ENCODE results near the gene LRRN4CL. TPM values are rescaled to one million over a fixed set of nuclear protein-coding genes. Genes with fewer than 3 reads are reported as not detected.
A peak's percentile ranks its signal among the peaks of the same experiment; 100 is the strongest.
"Not testable (repeated sequence)": the region's sequence is repeated elsewhere in the genome, so short reads cannot be mapped to it uniquely, and the experiment has no call there.

Gene LRRN4CL
- total RNA-seq = 0.34 and 0.51 TPM in 2 replicates

DNA sequence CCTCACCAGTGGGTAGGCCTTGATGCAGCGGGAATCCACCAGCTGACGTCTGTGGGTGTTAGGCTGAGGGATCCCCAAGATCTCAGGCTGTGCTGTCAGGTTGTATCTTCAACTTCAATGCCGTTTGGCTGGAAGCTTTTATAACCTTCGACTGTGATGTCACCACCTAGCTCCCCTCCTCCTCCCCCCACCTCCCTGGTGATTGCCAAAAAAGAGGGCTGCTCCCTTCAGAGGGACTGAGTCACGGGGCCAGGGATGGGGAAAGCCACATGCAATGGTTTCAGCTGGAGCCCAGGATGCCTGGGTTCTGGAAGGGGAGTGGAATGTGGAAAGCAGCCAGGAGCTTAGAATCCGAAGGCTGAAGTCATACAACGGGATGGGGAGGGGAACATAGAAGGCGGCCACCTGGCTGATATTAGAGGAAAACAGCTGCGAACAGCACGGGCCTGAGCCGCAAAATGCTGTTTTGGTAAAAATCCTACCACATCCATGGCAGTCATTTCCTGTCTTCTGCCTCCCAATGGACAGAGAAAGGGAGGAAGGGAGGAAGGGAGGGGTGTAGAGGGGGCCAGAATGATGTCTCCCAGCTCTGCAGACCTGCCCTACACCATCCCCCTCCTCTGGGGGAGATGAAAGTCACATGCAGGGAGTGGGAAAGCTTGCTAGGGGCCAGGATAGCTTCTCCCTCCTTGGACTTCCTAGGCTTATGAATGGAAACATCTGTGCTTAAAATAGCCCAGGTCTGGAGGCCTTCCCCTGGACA lies at the start of gene LRRN4CL:
LRRN4CL (minus strand) TSS at position 110 of the 763 bp plus-strand sequence. CDS start 1,022 bp downstream, outside the sequence.
- DNase-seq = no peak

- no peak for DNase-seq
These were observed 47.9 kb upstream of the LRRN4CL start for GRCh38 chr11:62737196-62737595.

DNA sequence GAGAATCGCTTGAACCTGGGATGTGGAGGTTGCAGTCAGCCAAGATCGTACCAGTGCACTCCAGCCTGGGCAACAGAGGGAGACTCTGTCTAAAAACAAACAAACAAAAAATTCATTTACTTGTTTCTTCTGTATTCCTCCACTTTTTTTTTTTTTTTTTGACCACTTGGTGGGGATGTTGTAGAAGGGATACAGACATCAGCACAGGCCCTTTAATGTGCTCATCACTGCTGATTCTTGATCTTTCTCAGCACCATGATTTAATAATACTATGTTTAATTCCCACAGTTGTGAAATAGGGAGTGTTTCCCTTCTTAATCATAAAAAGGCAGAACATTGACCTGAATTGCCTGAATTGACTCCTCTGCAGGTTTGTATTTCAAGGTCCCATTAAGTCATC lies 43.5 kb upstream of the LRRN4CL start:
- DNase-seq = peak; percentile 41

DNA sequence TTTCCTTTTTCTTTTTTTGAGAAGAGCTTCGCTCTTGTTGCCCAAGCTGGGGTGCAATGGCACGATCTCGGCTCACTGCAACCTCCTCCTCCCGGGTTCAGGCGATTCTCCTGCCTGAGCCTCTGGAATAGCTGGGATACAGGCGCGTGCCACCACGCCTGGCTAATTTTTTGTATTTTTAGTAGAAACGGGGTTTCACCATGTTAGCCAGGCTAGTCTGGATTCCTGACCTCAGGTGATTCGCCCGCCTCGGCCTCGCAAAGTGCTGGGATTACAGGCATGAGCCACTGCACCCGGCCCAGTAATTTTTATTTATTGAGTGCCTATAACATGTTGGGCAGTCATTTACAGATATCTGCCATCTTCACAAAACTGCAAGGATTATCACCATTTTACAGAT lies 40.7 kb upstream of the LRRN4CL start:
- DNase-seq = not testable (repeated sequence)

GRCh38 chr11:62728171-62728988 lies 39.0 kb upstream of the LRRN4CL start, which contains the start of gene TTC9C:
TTC9C (plus strand) TSS chr11:62728486; CDS start chr11:62728849, 363 bp downstream.
- DNase-seq = peak; percentile 91

- peak; percentile 98 for DNase-seq
These were observed 38.5 kb upstream of the LRRN4CL start for GRCh38 chr11:62727872-62728170.

DNA sequence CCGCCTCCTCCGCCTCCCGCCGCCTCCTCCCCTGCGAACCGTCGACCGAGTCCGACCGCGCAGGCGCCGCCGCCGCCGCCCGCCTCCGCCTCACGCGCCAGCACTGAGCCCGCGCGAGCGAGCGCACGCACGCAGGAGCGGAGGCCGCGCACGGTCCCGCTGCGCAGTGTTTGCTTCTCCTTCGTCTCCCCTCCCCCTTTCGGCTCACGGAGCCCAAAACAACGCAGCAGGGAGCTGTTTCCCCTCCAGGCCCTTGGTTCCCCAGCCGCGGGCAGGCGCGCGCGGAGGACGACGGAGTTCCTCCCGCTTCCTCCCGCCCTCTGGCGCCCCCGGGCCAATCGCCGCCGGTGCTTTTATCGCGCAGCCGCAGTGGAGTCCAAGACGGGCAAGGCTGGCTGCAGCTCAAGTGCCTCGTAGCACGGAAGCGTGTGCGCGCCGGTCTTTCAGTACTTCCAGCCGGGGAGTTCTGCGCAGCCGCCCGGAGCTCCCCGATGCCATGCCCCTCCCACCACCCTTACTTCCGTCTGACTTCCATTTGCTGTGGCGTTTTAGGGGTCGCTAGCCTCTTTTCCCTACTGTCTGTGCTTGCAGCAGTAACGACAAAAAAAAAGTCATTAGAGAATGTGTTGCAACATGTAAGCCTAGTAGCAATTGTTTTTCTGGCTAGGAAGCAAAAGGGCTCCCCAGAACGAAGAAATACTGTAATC lies 38.0 kb upstream of the LRRN4CL start, which contains the start of gene HNRNPUL2:
HNRNPUL2 (minus strand) TSS at position 293 of the 707 bp plus-strand sequence. CDS start 301 bp downstream, outside the sequence.
- peak; percentile 100 for DNase-seq

GRCh38 chr11:62726915-62727164 lies 37.5 kb upstream of the LRRN4CL start:
- DNase-seq = no peak

DNA sequence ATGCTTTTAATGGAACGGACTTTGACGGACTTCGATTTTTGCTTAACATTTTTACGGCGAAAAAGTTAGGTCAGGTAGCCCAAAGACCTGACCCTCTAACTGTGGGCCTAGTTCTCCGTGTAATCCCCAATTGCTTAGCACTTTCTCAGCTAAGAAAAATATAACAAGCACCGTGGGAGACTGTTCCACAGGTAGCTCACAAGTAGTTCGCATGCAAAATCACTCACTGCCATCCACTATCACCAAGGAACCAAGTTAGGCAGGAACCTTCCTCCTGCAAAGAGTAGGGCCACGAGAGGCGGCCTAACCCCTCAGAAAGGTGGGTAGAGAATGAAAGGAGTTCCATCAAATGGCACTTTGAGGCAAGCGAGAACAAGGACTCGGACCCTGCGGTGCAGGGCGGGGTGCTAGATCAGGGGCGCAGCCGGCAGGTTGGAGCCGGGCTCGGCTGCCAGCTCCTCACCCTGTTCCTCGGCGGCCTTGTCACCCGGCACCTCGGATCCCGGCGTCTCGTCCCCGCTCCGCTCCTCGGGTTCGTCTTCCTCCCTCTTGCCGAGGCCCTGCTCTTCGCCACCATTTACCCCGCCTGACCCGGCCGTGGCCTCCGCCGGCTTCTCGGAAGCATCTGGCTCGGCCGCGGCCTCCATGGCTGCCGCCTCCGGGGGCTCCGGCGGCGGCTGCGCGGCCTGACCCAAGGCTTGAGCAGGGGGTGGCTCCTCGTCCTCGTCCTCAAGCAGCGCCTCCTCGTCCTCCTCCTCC lies 37.0 kb upstream of the LRRN4CL start:
- DNase-seq = peak; percentile 16

DNA sequence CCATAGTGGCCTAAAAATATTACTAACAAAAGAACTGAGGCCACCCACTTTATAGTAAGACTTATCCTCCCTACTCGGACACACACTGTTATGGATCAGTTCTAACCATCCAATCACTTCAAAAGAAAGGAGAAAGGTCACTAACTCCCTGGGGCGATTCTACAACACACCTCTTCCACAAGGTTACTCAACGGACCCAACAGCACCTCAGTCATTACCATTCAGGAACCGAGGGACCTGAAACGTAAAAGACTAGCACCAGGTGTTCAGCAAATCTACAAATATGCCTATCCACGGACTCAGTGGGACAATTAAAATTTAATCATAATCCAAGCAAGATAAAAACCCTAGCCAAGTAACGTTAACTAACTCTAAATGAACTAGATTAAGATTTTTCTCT lies 36.3 kb upstream of the LRRN4CL start:
- DNase-seq = peak; percentile 23

- no peak for DNase-seq
These were observed 34.8 kb upstream of the LRRN4CL start for GRCh38 chr11:62724171-62724570.

DNA sequence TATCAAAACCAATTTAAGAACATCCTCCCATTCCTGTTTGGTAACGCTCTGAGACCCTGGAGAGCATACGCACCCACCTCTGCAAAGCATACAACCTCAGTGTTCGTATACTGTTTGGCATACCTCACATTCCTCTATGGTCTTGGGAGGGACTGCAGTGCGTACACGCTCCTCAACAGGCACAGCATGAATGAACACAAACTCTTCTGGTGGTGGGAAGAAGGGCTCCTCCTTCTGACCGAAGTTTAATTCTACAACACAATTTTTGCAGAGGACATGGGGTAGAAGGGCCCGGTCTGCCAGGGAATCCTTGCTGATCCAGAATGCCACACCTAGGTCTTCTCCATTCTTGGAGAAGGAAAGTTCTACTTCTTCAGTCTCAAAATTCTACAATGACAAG lies 32.7 kb upstream of the LRRN4CL start:
- DNase-seq = peak; percentile 40

- DNase-seq = no peak
These were observed 30.1 kb upstream of the LRRN4CL start for GRCh38 chr11:62719302-62719978.

GRCh38 chr11:62716816-62717215 lies 27.5 kb upstream of the LRRN4CL start:
- DNase-seq = no peak

- DNase-seq = no peak
These were observed 26.9 kb upstream of the LRRN4CL start for GRCh38 chr11:62716206-62716605.

DNA sequence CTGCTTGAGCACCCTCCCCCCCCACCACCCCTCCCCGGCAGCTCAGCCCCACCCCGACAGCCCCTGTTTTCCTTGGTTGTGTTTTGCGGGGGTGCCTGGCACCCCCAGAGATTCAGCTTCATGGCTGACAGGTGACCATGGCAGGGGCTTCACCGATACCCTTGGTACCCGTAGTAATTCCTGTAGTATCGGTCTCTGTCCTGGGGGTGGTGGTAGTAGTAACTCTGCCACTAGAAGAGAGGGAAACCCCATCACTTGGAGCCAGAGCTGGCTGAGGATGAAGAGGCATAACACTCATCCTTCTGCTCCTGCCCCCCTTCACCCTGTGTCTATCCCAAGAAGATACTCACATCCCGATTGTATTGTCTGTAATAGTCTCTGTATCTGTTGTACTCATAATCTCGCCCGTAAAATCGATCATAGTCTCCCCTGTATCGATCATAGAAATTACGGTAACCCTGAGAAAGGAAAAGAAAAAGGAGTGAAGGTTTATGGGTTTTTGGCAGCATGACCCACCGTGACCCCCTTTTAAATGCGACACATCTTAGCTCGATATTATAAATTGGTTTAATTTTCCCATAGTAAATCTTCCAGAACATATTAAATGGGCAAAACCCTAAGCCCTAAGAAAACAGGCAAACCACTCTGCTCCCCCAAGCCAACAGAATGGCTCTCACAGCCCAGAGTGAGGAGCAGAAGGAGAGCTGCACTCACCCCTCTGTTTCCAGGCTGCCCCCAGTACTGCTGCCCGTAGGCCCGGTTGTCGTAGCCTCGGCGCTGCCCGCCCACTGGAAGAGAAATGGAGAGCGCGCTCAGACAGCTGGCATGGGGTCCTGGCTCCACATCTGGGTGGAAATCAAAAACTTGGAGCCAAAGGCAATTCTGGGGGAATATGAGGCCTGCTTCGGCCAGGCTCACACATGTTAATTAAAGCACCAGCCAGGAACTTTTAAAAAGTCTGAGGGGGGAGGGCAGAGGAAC lies 26.1 kb upstream of the LRRN4CL start:
- no peak for DNase-seq

DNA sequence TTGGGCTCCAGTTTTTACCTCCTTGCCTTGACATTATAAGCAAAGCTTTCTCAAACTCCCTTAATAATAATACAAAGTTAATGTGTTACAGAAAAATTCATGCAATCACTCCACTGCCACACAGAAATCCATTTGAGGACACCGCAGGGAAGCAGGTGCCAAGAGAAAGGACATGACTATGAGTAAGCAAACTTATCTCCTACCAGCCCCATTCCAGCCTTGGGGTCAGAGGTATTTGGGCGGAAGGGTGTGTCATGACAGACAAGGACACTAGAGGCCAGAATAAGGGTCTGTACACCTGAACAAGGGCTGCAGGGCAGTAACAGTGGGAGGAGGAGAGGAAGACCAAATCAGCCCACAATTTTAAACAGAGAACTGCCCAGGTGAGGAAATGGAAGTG lies 24.0 kb upstream of the LRRN4CL start:
- DNase-seq = no peak

DNA sequence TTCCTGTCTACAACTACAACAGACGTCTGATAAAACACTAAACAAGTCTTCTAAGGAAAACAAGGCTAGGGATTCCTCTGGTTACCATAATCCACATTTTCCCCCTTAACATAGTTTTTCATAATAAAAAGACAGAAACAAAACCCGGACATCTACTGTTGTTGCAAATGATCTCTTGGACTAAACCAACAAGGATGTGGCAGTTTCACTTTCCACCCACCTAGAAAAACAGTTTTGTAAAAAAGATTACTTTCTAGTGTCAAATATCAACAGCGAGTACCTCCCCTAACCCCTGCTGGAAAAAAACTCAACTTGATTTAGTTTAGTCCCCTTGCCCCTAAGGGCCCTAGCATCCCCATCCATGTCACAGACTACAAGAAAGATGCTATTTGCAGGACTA lies 23.5 kb upstream of the LRRN4CL start:
- DNase-seq = no peak

DNA sequence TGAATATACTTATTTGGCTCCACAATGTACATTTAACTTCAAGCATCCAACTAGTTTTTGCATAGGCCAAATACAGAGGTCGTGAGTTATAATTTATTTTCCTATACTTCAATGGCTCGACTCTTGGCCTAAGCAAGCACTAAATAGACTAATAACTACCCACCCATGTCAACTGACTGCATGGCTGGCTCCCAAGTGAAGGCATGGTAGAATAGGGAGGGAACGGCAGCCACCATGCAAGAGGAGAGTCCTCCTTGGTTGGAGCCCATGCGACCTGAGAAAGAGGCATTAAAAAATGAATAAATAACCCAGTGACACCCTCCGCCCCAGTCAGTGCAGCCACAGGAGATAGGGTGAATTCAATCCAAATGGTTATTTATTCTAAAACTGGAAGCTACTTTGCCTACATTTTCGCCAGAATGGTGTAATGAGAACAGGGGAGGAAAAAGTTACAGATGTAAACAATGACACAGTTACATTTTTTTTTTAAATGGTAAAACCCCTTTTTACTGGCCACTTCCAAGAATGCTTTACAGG lies 23.0 kb upstream of the LRRN4CL start:
- no peak for DNase-seq

- peak; percentile 55 for DNase-seq
These were observed 20.6 kb upstream of the LRRN4CL start for GRCh38 chr11:62710001-62710345.
